Sciatic nerve (tissue), 2 donors: Measurements from ENCODE around the gene ZNF615. TPM values are rescaled to one million over a fixed set of nuclear protein-coding genes. Genes with fewer than 3 reads are reported as not detected.
A peak's percentile ranks its signal among the peaks of the same experiment; 100 is the strongest.
"Not testable (repeated sequence)": the region's sequence is repeated elsewhere in the genome, so short reads cannot be mapped to it uniquely, and the experiment has no call there.

Source experiments
- ATAC-seq: fragments of 200-7000 bp; cut with Tn5 transposase; one replicate; pipeline ENCODE4 v1.9.1; 2020; ENCODE audit warnings: mild to moderate bottlenecking, moderate library complexity
- DNase-seq: peaks from one replicate; pipeline ENCODE4 v3.0.0-alpha.2; 2020; ENCODE audit warnings: low spot score
- intact Hi-C: fragments of 100-400 bp; cut with DNase I; formaldehyde crosslinking; loops from one replicate; pipeline ENCODE4 v1.14.2; 2022
- total RNA-seq: library from RNA; stranded (reverse); fragmentation: NEBNext Ultra II Directional; extraction: Animal tissue kit (Norgen Biotek cat#: 25700); gene quantifications from one replicate; pipeline ENCODE4 v1.2.1, GENCODE V29; 2021
- donor health status: DM: no; HTN: no; CAD: no.
- donor health status: DM: no; HTN: no; CAD: no.

The ZNF615 gene
- total RNA-seq, 1 donor from 2014 or later: 18.7 TPM

DNA sequence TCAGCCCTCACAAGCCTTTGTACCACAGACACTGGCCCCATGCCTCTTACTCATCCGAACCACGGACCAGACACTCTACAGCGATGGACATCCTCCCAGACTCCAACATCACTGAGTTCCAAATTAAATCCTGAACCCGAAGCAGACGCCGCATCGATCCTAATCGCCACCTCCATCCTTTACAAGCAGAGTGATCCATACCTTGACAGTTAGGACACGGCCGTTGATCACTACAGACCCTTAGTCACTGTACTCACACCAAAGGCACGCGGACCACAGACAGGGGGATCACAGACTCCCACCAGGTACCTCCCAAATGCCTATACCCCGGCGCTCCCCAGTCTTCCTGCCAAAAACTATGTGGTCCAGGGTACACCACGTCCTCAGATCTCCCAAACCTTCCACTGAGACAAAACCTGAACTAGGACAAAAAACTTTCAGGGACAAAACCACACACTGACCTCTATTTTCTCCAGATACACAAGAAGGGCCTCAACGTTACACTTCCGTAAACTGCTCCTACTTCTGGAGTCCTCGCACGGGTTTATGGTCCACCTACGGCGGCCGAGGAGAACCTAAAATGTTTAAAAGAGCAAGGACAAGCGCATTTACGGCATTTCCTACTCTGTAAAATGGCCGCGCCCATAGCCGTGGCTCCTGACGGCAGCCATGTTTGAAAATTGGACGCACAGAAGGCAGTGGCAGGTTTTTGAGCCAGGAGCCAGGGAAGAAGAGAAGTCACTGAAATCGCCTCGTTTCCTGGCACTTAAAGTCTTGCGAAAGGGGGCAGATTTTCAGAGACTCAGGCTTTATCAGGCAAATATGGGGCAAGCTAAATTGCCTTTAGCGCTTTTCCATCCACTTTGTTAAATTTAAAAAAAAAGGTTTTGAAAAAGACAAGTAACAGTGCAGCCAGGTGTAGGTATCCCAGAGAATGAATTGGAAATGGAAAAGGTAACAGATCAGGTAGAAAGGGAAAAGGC is 21.4 kb downstream of the ZNF615 start, which contains the start of gene ZNF350:
Gene ZNF350 (minus strand): TSS at position 532 of the 983 bp plus-strand sequence. CDS start 12,480 bp downstream, outside the sequence.
- peak; percentile 100 for ATAC-seq
- intact Hi-C loops: no loop called here
- DNase-seq: peak; percentile 91

DNA sequence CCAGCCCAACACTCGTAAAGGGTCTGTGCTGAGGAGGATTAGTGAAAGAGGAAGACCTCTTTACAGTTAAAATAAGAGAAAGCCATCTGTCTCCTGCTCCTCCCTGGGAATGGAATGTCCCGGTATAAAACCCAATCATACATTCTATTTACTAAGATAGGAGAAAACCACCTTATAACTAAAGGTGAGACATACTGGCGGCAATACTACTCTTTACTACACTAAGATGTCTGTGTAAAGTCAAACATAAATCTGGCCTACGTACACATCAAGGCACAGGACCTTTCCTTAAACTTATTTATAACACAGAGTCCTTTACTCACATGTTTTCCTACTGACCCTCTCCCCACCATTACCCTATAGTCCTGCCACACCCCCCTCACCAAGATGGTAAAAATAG is 24.6 kb downstream of the ZNF615 start:
- intact Hi-C loops: no loop called here
- DNase-seq: no peak
- ATAC-seq: no peak

DNA sequence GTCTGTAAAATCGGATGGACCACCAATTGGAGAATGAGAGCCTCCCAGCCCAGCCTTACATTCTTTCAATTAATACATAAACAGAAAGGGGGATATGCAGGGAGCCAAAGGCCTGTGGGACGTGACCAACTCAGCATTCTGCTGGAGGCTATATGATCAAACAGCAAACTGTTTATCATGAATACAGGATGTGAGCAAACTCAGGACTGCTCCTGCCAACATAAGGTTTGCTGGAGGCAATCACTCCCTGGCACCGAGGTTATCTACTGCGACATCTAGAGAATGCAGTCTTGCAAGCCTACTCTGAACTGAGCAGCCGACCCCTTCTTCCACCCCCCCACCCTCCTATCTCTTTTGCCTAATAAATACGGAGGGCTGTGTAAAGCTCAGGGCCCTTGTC is 27.1 kb downstream of the ZNF615 start:
- DNase-seq, ATAC-seq, intact Hi-C loops: not testable (repeated sequence)

DNA sequence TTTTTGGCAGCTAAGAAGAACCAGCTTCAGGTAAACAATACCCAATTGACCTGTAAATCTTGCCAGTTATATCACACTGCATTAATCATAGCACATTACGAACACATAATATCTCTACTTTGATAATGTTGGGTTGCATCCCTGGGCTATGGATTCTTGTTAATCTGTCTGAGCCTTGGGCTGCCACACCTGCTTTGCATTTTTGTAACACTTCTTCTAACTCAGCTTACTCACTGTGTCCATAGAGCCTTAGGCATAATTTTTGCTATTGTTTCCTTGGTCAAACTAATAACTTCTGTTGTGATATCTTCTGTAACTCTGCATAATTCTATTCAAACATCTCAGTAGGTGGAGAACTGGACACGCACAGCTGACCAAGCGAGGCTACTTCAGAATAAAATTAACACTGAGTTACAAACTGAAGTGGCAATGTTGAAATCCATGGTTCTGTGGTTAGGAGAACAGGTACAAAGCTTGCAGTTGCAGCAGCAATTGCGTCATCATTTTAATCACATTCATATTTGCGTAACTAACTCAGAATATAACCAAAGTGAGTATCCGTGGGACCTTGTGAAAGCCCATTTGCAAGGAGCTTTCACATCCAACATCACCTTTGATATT is 27.8 kb downstream of the ZNF615 start:
- intact Hi-C loops: no loop called here
- ATAC-seq (no peak), DNase-seq (no peak)

DNA sequence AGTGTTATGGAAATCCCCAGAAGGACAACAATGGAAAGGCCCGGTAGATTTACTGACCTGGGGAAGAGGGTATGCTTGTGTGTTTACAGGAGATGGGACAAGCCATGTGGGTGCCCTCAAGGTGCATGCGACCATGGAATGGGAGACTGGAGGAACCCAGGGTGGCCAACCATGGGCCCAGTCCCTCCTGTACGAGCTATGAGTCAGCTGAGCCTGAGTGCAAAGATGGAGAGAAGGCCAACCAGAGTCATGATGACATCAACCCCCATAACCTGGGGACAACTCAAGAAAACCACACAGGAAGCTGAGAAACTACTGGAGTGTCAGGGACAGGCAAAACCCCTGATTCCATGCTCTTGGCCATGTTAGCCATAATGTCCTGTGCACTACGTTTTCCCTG is 29.1 kb downstream of the ZNF615 start:
- intact Hi-C loops: no loop called here
- DNase-seq (no peak), ATAC-seq (no peak)

DNA sequence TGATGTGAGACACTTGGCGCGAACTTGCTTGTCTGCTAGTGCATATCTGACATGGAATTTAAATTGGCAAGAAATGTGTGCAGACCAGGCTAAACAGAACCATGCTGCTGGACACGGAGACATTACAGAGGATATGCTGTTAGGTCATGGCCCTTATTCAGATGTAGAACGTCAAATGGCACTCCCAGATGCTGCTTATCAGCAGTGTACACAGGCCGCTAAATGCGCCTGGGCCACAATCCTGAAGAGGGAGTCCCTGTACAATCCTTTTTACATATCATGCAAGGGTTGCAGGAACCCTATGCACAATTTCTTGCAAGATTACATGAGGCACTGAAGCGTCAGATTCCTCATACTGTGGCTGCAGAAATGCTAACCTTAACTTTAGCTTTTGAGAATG is 30.7 kb downstream of the ZNF615 start:
- intact Hi-C loops: no loop called here
- no peak for ATAC-seq
- DNase-seq: no peak

DNA sequence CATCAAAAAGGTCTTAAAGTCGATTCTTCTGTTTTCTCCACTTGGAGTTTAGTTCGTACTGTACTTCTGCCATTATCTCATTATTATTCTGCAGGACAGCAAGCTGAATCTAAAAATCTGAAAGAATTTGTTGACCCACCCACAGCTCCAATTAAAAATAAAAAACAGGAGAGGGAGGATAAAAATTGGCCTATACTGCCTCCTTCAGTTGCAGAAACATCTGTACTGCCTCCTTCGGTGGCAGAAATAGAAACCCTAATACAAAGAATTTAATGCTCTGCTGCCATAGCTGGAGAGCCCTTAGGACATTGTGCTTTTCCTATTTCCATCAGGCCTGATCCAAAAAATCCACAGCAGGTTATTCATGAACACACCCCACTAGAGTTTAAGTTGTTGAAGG is 31.2 kb downstream of the ZNF615 start:
- no peak for ATAC-seq
- DNase-seq: no peak
- intact Hi-C loops: no loop called here

DNA sequence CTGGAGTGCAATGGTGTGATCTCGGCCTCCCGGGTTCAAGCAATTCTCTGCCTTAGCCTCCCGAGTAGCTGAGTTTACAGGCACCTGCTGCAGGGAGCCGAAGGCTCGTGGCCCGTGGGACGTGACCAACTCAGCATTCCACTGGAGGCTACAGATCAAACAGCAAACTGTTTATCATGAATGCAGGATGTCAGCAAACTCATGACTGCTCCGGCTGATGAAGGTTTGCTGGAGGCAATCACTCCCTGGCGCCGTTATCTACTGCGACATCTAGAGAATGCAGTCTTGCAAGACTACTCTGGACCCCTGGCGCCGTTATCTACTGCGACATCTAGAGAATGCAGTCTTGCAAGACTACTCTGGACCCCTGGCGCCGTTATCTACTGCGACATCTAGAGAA is 32.2 kb downstream of the ZNF615 start:
- DNase-seq, ATAC-seq: not testable (repeated sequence)

DNA sequence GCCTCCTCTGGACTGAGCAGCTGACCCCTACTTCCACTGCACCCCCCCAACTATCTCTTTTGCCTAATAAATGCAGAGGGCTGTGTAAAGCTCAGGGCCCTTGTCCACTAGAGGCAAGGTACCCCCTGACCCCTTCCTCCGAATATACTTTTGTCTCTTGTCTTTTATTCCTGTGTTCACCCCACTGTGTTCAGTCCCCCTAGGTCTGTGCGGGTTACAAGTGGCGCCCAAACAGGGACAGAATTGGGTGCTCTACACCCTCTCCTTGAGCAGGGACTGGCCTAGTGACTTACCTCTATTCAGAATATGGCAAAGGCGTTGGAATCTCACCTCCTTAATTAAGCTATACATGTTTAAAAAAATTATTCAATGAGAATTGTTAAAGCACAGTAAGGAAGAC is 36.4 kb downstream of the ZNF615 start:
- intact Hi-C loops: no loop called here
- ATAC-seq: no peak

More for the DNA sequence above, 32.2 kb downstream of the ZNF615 start:
- intact Hi-C loops: not testable (repeated sequence)

DNA sequence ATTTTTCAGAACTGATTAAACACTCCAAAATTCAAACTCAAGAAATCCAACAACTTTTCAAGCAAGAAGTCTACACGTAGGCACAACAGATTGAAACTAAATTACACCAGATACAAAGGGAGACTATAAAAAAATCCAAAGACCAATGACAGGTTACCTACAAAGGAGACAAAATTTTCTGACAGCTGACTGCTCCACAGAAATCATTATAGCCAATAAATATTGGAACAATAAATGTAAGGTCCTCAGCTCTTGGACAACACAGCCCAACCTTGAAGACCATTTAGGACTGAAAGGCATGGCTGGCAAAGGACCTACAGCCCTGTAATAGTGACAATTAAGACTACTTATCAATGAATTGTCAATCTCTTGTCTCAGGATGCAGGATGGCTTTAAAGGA is 37.3 kb downstream of the ZNF615 start:
- DNase-seq (no peak), ATAC-seq (no peak)
- intact Hi-C loops: no loop called here

More for the DNA sequence above, 36.4 kb downstream of the ZNF615 start:
- DNase-seq: no peak

DNA sequence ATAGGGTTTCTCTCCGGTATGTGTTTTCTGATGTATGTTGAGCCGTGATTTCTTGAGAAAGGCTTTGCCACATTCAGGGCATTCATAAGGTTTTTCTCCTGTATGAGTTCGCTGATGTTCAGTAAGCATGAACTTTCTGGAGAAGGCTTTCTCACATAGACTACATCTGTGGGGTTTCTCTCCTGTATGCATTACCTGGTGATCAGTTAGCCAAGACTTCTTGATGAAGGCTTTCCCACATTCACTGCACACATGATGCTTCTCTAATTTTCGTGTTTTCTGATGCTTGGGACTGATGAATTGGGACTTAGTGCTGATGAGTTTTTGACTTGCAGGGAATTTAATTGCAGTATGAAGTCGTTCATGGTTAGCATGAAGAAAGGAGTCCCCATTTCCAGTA is 42.4 kb downstream of the ZNF615 start:
- intact Hi-C loops: no loop called here
- ATAC-seq: no peak

DNA sequence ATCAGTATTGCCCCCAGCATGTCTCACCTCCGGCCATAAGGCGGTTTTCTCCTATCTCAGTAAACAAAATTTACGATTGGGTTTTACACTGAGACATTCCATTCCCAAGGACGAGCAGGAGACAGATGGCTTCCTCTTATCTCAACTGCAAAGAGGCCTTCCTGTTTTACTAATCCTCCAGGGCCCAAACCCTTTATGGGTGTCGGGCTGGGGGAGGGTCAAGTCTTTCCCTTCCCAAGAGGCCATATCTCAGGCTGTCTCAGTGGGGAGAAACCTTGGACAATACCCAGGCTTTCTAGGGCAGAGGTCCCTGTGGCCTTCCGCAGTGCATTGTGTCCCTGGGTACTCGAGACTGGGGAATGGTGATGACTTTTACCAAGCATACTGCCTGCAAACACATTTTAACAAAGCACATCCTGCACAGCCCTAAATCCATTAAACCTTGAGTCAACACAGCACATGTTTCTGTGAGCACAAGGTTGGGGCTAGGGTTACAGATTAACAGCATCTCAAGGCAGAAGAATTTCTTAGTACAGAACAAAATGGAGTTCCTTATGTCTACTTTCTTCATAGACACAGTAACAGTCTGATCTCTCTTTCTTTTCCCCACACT is 47.3 kb downstream of the ZNF615 start:
- ATAC-seq, DNase-seq, intact Hi-C loops: not testable (repeated sequence)

More for the DNA sequence above, 42.4 kb downstream of the ZNF615 start:
- DNase-seq: no peak

DNA sequence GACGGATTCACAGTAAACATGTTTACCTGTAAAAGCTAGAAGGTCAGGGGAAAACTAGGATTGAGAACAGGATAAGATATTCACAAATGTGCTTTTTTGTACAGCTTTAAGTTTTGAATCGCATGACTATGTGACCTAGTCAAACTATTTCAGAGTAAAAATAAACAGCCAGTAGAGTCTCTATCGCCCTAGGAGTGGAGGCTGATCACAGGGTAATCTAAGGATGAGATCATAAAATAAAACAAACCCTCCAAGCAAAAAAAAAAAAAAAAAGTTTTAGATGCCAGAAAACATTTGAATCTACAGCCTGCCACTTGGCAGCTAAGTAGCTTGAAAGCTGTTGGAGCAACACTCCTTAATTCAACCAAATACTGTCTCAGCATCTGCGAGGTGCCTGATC is 48.2 kb downstream of the ZNF615 start:
- intact Hi-C loops: no loop called here
- DNase-seq (no peak), ATAC-seq (no peak)

DNA sequence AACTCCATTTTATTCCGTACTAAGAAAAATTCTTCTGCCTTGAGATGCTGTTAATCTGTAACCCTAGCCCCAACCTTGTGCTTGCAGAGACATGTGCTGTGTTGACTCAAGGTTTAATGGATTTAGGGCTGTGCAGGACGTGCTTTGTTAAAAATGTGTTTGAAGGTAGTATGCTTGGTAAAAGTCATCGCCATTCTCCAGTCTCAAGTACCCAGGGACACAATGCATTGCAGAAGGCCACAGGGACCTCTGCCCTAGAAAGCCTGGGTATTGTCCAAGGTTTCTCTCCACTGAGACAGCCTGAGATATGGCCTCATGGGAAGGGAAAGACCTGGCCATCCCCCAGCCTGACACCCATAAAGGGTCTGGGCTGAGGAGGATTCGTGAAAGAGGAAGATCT is 50.2 kb downstream of the ZNF615 start:
- DNase-seq, ATAC-seq, intact Hi-C loops: not testable (repeated sequence)

DNA sequence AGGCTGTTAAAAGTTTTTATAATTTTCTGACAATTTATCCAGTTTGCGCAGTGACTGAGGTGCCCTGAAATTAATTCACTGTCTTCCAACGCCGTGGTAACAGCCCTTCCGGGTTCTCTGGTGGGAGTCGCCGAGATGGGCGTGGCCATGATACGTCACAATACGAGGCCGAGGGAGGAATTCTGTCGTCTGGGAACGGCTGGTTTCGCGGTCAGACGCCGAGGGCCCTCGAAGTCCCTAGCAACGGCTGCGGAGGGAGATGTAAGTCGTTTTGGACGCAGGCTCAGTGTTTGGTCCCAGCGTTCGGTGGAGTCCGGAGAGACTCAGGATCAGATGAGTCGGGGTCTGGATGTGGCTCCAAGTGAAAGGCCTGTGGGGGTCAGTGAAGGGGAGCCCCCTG is 59.0 kb downstream of the ZNF615 start:
- ATAC-seq (no peak), DNase-seq (no peak)
- intact Hi-C loops: no loop called here

DNA sequence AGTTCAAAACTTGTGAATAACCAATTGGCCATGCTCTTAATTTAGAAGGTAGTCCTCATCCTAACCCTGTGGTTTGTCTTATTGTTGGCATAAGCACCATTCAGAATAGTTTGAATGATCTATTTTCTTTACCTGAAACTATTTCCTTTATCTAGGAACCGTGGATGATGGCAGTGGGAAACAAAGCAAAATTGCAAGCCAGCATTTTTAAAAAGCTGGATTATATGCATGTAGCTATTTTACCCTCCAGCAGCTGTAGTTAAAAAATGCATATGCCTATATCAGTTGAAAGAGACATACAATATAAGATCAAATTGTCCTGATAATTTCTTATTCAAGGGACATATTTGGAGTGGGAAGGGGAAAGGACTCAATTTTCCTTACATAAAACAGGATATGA is 61.4 kb downstream of the ZNF615 start:
- ATAC-seq: no peak
- intact Hi-C loops: no loop called here
- no peak for DNase-seq

DNA sequence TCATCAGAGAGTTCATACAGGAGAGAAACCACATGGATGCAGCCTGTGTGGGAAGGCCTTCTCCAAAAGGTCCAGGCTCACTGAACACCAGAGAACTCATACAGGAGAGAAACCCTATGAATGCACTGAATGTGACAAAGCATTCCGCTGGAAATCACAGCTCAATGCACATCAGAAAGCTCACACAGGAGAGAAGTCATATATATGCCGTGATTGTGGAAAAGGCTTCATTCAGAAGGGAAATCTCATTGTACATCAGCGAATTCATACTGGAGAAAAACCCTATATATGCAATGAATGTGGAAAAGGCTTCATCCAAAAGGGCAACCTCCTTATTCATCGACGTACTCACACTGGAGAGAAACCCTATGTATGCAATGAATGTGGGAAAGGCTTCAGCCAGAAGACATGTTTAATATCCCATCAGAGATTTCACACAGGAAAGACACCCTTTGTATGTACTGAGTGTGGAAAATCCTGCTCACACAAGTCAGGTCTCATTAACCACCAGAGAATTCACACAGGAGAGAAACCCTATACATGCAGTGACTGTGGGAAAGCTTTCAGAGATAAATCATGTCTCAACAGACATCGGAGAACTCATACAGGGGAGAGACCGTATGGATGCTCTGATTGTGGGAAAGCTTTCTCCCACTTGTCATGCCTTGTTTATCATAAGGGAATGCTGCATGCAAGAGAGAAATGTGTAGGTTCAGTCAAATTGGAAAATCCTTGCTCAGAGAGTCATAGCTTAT is 63.0 kb downstream of the ZNF615 start:
- intact Hi-C loops: no loop called here
- DNase-seq: no peak
- no peak for ATAC-seq
